ENCODE data around the gene TMEM62. TPM values are rescaled to one million over a fixed set of nuclear protein-coding genes. Genes with fewer than 3 reads are reported as not detected.
"Not testable (repeated sequence)": the region's sequence is repeated elsewhere in the genome, so short reads cannot be mapped to it uniquely, and the experiment has no call there.

The TMEM62 gene
- total RNA-seq, 4 donors from 2014 or later = 21.5 to 32.0 (median 25.4) TPM

DNA sequence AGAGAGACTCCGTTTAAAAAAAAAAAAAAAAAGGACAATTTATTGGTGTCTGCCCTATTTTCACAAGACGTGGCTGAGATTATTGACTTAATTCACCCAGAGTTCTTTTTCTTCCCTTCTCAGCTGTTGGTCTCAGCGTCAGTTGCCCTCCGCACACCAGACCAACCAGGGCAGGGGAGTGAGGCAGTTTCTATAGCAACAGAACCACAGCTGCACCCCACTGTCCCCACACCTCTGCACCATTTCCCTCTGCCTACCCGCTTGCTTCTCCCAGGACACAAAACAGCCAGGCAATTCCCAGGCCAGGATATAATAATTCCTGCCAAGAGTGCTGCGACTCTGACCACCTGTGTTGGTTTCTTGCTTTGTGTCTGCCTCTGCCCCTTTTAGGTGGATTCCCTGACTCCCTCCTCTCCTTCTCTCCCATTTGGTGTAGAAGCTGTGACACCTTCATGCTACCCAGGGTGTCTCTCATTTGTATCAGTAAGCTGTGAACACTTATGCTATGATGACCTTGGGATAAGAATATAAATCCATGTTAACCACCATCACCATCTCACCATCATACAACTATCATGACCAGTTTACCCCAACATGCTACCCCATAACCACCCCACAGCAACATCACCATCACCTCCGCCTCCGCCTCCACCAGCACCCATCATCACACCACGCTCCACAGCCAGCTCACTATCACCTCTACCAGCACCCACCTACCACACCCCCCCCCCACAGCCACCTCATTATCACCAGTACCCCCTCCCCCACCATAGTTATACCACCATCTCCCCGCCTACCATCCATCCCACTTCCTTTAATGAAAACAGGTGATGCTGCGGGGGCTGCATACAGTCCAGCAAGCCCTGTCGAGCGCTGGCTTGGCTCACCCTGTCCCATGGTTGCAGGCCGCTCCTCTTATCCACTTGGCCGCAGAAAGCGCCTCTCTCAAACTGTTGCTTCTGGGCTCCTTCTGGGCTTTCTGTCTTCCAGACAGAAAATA is 86.8 kb downstream of the TMEM62 start:
- Histone ChIP-seq H3K27me3 (peaks cover 0 to 14% (median 0%) of the 10 kb centered on the region in 4 donors), H3K36me3 (no peaks in the 10 kb centered on the region), H3K4me1 (no peaks in the 10 kb centered on the region), H3K9me3 (no peaks in the 10 kb centered on the region), H3K4me3 (no peak overlapping the region), H3K27ac (replicated peaks in 1 of 4) (no peak overlapping the region)
- 87% methylated on average over 16 of the region's 16 CpGs for WGBS
- DNase-seq (ENCODE audit: extremely low spot score) = no peak
- no peak for TF ChIP-seq POLR2AphosphoS5 (IDR thresholded peaks at IDR 0.05)
- TF ChIP-seq, protein P1, sequence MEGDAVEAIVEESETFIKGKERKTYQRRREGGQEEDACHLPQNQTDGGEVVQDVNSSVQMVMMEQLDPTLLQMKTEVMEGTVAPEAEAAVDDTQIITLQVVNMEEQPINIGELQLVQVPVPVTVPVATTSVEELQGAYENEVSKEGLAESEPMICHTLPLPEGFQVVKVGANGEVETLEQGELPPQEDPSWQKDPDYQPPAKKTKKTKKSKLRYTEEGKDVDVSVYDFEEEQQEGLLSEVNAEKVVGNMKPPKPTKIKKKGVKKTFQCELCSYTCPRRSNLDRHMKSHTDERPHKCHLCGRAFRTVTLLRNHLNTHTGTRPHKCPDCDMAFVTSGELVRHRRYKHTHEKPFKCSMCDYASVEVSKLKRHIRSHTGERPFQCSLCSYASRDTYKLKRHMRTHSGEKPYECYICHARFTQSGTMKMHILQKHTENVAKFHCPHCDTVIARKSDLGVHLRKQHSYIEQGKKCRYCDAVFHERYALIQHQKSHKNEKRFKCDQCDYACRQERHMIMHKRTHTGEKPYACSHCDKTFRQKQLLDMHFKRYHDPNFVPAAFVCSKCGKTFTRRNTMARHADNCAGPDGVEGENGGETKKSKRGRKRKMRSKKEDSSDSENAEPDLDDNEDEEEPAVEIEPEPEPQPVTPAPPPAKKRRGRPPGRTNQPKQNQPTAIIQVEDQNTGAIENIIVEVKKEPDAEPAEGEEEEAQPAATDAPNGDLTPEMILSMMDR (IDR thresholded peaks at IDR 0.05) = no peak
- TF ChIP-seq EP300 (IDR thresholded peaks at IDR 0.05) = no peak
- TF ChIP-seq POLR2A (IDR thresholded peaks at IDR 0.05; ENCODE audit: low read depth) = no peak
- intact Hi-C loops (cut with DNase I) = loop anchor here (5.0 kb wide), 1 partner anchor 67 kb away; no protein-coding TSS in a partner anchor

DNA sequence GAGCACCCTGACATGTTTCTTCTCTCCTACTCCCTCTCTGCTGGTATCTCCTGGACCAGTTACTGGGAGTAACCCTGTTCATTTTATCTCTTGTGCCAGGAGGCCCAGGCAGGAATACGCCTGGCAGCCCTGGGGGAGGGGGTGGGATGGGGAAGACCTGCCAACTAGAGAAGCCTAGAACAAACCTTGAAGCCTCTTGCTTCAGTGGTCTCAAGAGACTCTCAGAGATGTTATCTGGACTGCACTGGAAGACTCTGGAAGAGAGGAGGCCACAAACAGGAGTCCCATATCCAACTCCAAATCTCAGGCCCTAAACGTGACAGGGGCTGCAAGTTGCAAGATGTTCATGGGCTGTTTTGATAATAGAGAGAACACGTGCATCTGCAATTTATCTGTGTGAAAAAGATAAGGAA is 87.6 kb downstream of the TMEM62 start, which contains the start of gene EPB42:
EPB42 (minus strand) TSS at position 28 of the 413 bp plus-strand sequence. CDS start 193 bp downstream, outside the sequence.
- TF ChIP-seq EP300 (IDR thresholded peaks at IDR 0.05) (no peak), POLR2AphosphoS5 (IDR thresholded peaks at IDR 0.05) (no peak), POLR2A (IDR thresholded peaks at IDR 0.05; ENCODE audit: low read depth) (no peak)
- TF ChIP-seq, protein P1 (IDR thresholded peaks at IDR 0.05) = no peak
- WGBS = 91% methylated on average over 3 of the region's 3 CpGs
- Histone ChIP-seq H3K27ac (replicated peaks in 1 of 4) (no peak within 1 kb of the TSS), H3K9me3 (no peaks in the 10 kb centered on the region), H3K4me3 (no peak within 1 kb of the TSS), H3K36me3 (no peaks in the 10 kb centered on the region), H3K4me1 (no peaks in the 10 kb centered on the region), H3K27me3 (peaks cover 0 to 14% (median 0%) of the 10 kb centered on the region in 4 donors)
- DNase-seq (ENCODE audit: extremely low spot score) = no peak
- intact Hi-C loops (cut with DNase I) = loop anchor here (5.0 kb wide), 1 partner anchor 66 kb away; no protein-coding TSS in a partner anchor

DNA sequence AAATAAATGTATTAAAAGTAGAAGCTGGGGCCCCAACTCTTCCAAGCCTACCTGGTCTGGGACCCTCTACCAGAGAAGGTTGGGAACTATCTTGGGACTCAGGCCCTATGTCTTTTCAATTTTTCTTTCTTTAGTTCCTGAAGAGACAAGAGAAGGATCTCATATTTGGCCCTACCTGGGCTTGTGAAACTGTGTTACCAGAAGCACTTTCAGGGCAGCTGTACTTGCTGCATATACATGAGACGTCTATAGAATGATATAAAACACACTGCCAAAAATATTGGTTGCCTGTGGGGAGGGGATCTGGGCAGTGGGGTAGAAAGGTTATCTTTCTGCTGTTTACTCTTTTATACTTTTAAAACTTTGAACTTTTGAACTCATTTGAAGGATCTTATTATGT is 88.0 kb downstream of the TMEM62 start:
- peaks cover 0 to 14% (median 0%) of the 10 kb centered on the region in 4 donors for H3K27me3 ChIP-seq
- H3K9me3 ChIP-seq = no peaks in the 10 kb centered on the region
- no peak for TF ChIP-seq POLR2AphosphoS5 (IDR thresholded peaks at IDR 0.05)
- no peak for TF ChIP-seq EP300 (IDR thresholded peaks at IDR 0.05)
- TF ChIP-seq, protein P1 (IDR thresholded peaks at IDR 0.05) = no peak
- TF ChIP-seq POLR2A (IDR thresholded peaks at IDR 0.05; ENCODE audit: low read depth) = no peak
- H3K36me3 ChIP-seq = no peaks in the 10 kb centered on the region
- intact Hi-C loops (cut with DNase I) = loop anchor here (5.0 kb wide), 1 partner anchor 66 kb away; no protein-coding TSS in a partner anchor
- H3K4me1 ChIP-seq = no peaks in the 10 kb centered on the region
- H3K4me3 ChIP-seq = no peak overlapping the region
- 84% methylated on average over 1 of the region's 1 CpG for WGBS
- H3K27ac ChIP-seq (replicated peaks in 1 of 4) = no peak overlapping the region
- DNase-seq (ENCODE audit: extremely low spot score) = no peak

DNA sequence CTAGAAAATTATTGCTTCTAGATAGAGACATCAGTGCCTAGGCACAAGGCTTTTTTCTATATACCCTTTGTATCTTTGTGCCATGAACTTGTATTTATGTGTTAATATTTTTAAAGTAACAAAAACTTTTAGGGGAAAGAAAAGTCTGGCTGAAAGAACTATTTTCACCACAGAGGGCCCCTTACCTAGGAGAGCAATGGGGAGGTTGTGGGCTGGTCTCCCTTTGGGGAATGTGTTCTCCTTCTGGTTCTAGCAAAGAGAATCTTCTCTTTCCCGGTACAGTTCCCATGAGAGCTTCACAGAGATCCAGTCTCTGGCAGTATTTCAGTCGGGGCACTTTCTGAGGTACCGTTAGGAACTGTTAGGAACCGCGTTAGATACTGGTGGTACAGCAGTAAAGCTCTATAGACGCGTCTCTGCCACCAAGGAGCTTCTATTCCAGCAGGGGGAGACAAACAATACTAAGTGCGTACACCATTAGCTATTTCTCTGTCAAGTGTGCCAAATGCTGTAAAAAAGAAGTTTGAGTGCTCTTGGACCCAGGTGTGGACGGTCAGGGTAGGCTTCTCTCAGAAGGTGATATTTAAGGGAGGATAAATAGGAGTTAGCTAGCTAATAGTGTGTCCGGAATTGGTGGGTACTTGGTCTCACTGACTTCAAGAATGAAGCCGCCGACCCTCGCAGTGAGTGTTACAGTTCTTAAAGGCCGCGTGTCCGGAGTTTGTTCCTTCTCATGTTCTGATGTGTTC is 92.0 kb downstream of the TMEM62 start:
- H3K27ac ChIP-seq (replicated peaks in 1 of 4) = no peak overlapping the region
- TF ChIP-seq, protein P1 (IDR thresholded peaks at IDR 0.05) = peak; percentile 51 to 71 (median 58)
- no peak for TF ChIP-seq POLR2A (IDR thresholded peaks at IDR 0.05; ENCODE audit: low read depth)
- H3K4me1 ChIP-seq = peaks cover 0 to 5% (median 0%) of the 10 kb centered on the region in 4 donors
- no peak overlapping the region for H3K4me3 ChIP-seq
- intact Hi-C loops (cut with DNase I) = no loop called here
- no peaks in the 10 kb centered on the region for H3K9me3 ChIP-seq
- DNase-seq (ENCODE audit: extremely low spot score) = no peak
- H3K27me3 ChIP-seq = peaks cover 0 to 7% (median 2%) of the 10 kb centered on the region in 4 donors
- no peaks in the 10 kb centered on the region for H3K36me3 ChIP-seq
- WGBS = 53% methylated on average over 16 of the region's 16 CpGs

DNA sequence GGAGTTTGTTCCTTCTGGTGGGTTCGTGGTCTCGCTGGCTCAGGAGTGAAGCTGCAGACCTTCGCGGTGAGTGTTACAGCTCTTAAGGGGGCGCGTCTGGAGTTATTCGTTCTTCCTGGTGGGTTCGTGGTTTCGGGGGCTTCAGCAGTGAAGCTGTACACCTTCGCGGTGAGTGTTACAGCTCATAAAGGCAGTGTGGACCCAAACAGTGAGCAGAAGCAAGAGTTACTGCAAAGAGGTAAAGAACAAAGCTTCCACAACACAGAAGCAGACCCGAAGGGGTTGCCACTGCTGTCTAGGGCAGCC is 92.5 kb downstream of the TMEM62 start:
- WGBS = 88% methylated on average over 12 of the region's 12 CpGs
- intact Hi-C loops (cut with DNase I) = not testable (repeated sequence)

More for the DNA sequence above, 92.5 kb downstream of the TMEM62 start:
- not testable (repeated sequence) for H3K36me3 ChIP-seq; H3K27me3 ChIP-seq; H3K27ac ChIP-seq (replicated peaks in 1 of 4); H3K4me1 ChIP-seq; H3K4me3 ChIP-seq; H3K9me3 ChIP-seq; DNase-seq (ENCODE audit: extremely low spot score)

Data from esophagus muscularis mucosa (tissue), 4 donors.